CD4-positive, alpha-beta T cell treated with Interleukin-10 for 1 hour (primary cell): ENCODE results near the gene RHOA.
"Not testable (repeated sequence)": the region's sequence is repeated elsewhere in the genome, so short reads cannot be mapped to it uniquely, and the experiment has no call there.

ENCODE experiments used
- DNase-seq: peaks from one replicate; pipeline ENCODE4 v3.0.0-alpha.2; 2020

Gene RHOA

DNA sequence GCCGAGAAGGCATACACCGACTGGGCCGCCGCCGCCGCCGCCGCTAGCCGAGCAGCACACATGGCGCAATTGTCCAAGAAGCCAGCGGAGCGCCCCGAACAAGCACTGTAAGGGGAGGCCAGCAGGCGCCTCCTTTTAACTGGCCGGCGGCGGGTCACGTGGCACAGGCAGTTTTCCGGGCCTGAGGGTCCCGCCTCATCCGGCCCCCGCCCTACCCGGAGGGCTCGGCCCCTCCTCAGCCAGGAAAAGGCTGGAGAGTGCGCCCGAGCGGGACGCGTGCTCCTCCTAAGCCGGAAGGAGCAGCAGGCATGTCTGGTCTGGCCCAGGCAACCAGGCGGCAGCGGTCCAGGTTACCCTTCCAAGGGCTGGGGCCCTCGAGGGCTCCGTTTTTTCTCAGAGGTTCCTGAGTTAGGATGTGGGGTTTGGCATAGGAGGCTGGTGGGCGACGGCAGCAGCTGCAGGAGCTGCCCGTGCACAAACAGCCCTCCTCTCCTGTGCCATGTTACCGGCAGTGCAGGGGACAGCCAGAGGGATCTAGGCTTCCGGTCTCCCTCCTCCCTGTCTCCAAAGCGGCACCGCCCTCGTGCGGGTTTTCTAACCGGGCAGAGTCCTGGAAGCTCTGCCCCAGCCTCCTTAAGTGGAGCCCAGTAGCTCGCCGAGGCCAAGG is 53.4 kb downstream of the RHOA start, which contains the start of gene GPX1:
GPX1 (minus strand) TSS at position 137 of the 667 bp plus-strand sequence; CDS start at position 62, 75 bp downstream.
- peak; percentile 84 for DNase-seq

- DNase-seq = peak; percentile 43
Measured at GRCh38 chr3:49357443-49358216, 54.1 kb downstream of the RHOA start.

GRCh38 chr3:49357095-49357442 is 54.7 kb downstream of the RHOA start:
- DNase-seq = peak; percentile 36

- DNase-seq = no peak
Measured at GRCh38 chr3:49352890-49353421, 58.8 kb downstream of the RHOA start.

DNA sequence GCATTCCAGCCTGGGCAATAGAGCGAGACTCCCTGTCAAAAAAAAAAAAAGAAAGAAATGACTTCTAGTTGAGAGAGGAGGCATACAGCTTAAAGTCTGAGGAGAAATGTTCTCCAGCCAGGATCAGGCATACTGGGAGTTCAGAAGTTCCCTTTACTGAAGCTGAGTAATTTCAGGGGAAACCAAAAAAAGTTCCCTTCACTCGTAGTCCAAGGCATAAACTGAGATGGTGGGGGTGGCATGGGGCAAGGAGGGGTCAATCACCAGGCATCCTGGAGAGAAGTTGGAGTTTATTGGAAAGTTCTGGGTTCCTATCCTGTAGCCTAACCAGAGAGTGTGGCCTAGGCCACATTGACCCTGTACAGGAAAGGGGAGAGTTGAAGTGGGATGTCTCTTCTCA is 59.5 kb downstream of the RHOA start:
- no peak for DNase-seq

DNA sequence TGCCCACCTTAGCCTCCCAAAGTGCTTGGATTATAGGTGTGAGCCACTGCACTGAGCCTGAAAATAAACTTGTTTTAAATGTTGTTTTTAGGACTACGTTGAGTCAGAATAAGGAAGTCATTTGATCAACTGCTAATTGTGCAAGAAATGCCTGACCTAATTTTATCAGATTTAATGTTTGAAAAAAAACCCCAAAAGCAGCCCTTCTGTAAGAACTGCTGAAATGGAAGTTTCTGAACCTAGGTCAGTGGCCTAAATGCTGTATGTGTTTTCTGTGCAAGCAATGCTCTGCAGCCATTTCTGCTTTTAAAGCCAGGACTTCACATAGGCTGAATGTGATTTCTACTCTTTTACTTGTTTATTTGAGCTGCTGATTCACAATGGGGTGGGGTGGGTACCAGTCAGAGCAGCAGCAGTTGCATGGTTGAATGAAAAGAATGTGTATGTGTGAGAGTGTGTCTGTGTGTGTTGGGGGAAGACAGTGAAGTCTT is 60.2 kb downstream of the RHOA start:
- no peak for DNase-seq

DNA sequence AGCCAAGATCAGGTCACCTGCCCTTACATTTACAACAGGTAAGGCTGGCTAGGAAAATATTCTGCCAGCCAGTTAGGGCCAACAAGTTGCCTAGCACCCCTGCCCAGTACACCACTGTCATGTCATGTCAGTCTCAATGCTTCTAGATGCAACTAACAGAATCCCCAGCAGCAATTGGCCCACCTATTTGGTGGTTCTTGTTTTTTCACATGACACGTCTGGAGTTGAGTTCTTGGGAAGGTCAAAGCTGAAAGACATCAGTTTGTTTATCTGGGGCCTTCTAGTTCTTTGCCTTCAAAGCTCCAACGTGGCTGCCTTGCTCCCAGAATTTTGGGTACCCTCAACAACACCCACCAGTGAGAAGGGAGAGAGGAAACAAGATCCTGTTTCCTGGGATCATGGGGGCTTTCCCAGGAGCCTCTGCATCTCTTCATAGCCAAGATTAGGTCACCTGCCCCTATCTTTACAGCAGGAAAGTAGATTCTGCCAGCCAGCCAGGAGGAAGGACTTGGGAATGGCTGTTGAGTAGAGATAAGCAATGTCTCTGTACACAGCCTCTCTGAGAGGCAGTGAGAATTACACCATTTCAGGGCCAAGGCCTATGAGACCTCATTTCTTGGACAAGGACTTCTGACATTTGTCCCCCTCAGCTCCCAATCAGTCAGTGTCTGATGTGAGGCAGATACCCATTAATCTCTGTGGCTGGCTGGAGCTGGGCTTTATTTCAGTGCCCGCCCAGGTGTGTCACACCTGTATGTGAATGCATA is 62.2 kb downstream of the RHOA start:
- no peak for DNase-seq

- DNase-seq = not testable (repeated sequence)
Measured at GRCh38 chr3:49348361-49348760, 63.4 kb downstream of the RHOA start.

GRCh38 chr3:49346797-49347251 is 65.0 kb downstream of the RHOA start:
- no peak for DNase-seq

GRCh38 chr3:49343163-49343562 is 68.6 kb downstream of the RHOA start:
- no peak for DNase-seq

DNA sequence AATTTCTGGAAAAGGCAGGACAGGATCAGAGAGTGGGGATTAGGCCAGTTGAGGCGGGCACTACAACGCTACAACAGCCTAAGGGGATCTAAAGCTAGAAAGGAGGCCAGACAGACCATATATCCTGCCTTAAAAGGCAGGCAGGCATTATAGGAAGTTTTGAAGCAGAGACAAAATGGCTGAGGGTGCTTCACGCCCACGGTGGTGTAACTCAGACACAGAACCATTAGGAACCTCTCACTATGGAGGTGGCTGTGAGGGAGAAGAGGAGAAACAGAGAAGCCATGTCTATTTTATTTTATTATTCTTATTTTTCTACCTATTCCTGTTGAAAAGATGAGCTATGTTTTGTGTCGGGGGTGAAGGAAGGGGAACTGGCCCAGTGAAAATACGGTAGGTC is 69.8 kb downstream of the RHOA start:
- no peak for DNase-seq

DNA sequence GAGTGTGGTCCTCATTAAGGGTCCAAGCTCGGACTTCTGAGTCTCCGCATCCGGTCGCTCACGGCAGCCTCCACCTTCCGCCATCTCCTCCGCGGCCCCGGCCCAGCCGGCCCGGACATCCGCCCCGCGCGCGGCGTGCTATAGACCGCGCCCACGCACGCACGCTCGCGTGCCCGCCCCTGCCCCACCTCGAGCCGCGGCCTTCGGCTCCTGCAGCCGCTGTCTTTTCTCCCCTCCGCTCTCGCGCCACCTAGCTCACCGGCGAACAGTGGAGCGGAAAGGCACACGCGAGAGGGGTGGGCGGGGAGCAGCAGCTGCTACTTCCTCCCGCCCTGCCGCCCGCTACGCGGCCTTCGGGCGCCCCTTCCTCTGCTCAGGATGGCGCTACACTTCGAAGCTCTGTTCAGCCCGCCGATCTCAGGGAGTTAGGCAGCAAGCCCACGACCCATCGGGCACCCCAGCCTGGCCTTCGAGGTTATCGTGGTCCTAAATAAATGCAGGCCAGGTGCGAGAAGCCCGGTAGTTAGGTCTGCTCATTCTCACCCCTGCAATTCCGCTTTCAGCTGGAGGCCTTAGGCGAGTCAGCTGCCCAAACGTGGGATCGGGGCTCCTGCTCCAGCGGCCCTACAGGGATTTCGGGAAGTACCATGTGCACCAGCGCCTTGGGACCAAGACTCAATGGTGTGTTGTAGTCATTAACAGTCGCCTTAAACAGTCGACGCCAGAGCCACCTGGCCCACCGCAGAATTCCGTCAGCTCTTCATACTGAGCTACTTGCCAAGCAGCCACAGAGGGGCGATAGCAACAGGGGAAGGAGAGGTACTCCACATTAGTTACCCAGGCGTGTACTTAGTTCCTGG is 71.6 kb downstream of the RHOA start, which contains the start of gene USP4:
USP4 (minus strand) TSS at position 113 of the 860 bp plus-strand sequence; CDS start at position 84, 29 bp downstream.
- DNase-seq = peak; percentile 92

- peak; percentile 24 for DNase-seq
Measured at GRCh38 chr3:49339581-49339940, 72.2 kb downstream of the RHOA start.

DNA sequence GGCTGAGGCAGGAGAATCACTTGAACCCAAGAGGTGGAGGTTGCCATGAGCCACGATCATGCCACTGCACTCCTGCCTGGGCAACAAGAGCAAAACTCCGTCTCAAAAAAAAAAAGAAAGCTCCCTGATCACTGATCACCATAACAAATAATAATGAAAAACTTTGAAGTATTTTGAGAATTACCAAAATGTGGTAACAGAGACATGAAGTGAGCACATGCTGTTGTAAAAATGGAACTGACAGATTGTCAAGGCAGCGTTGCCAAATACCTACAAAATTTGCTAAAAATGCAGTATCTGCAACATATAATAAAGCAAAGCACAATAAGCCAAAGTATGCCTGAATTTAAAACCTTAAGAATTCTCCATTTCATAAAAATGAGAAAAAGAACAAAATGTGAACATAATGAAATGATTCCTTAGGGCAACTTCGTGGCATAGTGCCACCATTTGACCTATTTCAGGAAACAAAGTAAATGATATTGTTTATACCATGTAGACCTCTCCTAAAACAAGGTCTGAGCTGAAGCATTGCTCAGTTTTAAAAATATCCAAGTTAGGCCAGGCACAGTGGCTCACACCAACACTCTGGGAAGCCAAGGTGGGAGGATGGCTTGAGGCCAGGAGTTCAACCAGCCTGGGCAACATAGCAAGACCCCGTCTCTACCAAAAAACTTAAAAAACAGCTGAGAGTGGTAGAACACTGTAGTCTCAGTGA is 77.7 kb downstream of the RHOA start:
- no peak for DNase-seq

DNA sequence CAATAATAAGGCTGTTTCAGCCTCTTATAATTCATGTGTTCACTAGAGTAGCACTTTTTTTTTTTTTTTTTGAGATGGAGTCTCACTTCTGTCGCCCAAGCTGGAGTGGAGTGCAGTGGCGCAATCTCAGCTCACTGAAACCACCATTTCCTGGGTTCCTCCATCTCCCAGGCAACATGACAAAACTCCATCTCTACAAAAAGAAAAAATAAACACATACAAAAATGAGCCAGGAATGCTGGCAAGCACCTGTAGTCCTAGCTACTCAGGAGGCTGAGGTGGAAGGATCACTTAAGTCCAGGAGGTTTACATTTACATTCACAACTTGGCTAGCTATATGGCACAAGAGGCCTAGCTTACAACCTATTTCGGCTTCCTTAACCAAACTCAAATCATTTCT is 78.7 kb downstream of the RHOA start:
- DNase-seq = peak; percentile 47

DNA sequence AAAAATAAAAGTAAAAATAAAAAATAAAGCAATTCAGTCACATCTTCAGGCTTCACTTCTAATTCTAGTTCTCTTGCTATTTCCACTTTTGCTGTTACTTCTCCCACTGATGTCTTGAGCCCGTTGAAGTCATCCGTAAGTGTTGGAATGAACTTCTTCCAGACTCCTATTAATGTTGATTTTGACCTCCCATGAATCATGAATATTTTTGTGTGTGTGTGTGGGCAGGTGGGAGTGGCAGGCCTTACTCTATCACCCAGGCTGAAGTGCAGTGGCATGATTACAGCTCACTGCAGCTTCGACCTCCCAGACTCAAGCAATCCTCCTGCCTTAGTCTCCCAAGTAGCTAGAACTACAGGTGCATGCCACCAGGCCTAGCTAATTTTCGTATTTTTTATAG is 82.6 kb downstream of the RHOA start:
- DNase-seq = no peak

DNA sequence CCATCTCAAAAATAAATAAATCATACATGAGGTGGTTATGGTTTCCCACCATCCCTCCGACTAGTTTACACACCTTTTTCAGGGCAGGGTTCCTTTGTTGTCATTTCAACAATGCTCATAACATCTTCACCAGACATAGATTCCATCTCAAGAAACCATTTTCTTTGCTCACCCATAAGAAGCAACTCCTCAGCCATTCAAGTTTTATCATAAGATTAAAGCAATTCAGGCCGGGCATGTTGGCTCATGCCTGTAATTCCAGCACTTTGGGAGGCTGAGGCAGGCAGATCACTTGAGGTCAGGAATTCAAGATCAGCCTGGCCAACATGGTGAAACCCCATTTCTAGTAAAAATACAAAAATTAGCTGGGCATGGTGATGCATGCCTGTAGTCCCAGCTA is 83.4 kb downstream of the RHOA start:
- DNase-seq = not testable (repeated sequence)

DNA sequence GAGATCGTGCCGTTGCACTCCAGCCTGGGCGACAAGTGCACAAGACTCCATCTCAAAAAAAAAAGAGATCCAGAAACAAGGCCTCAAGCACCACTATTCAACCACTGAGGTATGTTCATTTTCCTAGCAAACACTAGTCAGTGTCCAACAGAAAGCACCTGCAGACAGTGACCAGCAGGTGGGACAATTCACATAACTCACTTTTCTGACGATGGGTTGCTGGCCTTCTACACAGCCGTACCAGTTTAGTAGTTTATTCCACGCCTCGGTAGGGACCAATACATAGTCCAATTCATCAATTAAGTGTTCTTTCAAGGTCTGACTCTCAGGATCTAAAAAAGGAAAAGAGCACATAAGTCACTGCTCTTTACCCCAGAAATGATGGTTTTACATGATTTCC is 84.3 kb downstream of the RHOA start:
- DNase-seq = no peak

DNA sequence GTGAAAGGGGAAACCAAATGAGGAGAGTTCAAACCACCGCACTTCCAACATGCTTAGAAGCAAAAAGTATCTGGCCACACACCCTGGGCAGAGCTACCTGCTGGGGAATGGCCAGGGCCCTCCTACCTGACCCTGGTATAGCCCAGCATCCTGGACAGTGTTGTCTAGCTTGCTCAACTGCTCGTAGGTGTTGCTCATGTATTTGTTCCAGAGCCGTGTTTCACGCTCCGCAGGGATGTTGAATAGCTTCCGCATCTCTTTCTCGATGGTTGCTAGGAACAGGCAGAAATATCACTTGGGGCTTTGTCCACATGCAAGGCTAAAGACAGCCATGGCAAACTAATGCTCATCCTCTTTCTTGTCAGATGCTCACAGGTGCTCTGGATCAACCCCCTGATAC is 87.0 kb downstream of the RHOA start:
- no peak for DNase-seq

DNA sequence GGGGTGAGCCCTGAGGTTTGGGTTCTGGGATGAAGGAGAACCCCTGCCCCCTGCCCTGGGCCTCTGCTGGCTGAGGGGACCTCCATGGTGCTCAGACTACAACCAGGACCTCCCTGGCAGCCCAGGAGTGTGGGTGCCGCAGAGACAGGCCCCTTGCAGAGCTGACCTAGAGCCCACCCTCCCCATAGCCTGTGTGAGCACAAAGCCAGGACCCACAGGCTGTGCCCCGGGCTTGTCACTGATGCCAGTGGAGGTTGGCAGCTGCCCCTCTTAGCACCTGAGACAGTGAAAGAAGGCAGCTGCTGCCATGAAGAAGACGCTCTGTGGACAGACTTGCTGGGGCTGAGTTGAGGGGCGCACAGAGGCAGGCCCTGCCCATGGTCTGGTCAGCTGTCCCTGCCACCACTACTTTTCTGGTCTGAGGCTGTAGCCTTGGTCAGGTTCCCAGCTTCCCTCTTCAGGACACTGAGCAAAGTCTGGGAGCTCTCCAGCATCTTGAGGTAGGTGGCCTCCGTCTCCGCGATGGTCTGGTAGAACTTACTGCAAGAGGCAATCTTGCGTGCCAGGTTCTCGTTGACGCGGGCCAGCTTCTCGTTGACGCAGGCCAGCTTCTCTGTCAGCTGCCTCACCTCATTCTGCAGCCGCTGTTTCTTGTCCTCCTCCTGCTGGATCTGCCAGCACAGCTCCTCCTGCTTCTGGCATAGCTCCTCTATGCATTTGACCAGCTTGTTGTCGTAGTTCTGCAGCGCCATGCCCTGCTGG is 94.9 kb downstream of the RHOA start:
- no peak for DNase-seq
